ENCODE data around the gene PDCD4. TPM values are rescaled to one million over a fixed set of nuclear protein-coding genes. Genes with fewer than 3 reads are reported as not detected.

Gene PDCD4
- polyA plus RNA-seq, 1 of the 3 experiments (the other 2 are of a cell fraction): 23.3 TPM

DNA sequence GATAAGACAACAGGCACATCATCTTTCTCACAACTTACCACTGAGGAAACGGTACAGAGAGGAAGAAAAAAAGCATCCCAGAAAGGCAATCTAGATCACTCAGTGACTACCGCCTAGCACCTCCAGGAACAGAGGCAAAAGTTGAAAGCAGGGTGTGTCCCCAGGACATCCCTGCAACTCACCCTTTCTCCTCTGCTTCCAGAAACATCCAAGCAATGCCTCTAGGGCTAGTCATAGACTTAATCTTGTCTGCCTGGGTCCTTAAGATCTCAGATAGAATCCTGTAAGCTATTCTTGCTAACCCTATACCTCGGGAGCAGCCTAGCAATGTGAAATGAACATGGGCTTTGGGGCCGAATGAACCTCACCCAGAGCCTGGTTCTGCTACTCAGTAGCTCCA lies 18.8 kb upstream of the PDCD4 start:
- H3K4me2 ChIP-seq: no peak overlapping the region
- no peaks in the 10 kb centered on the region for H4K20me1 ChIP-seq (ENCODE audit: insufficient read depth)
- ChIA-PET POLR2A (no interaction called here), CTCF (interaction anchor here (0.7 kb wide), 1 partner anchor 15 kb away, joined by 3 read pairs; no protein-coding TSS in a partner anchor)
- H3K4me1 ChIP-seq (ENCODE audit: control insufficient read depth in 1 of 2, insufficient read depth in 2 of 2, low read depth in 1 of 2, low read length in 1 of 2): peaks cover 0 to 16% of the 10 kb centered on the region in 2 experiments; a peak in 2 of 4 replicates
- no peak overlapping the region for H3K4me3 ChIP-seq (ENCODE audit: low read depth in 2 of 2, low read length in 1 of 2)
- H3K27me3 ChIP-seq (ENCODE audit: insufficient read depth): no peaks in the 10 kb centered on the region
- H3K9me2 ChIP-seq: no peaks in the 10 kb centered on the region
- no peak for DNase-seq
- H3K9me3 ChIP-seq: no peaks in the 10 kb centered on the region
- no peak overlapping the region for H3K9ac ChIP-seq
- H3F3A ChIP-seq (replicated peaks; ENCODE audit: insufficient read depth): no peaks in the 10 kb centered on the region
- no peak overlapping the region for H3K27ac ChIP-seq (ENCODE audit: low read depth in 2 of 2, low read length in 1 of 2)
- WGBS (ENCODE audit: low lambda C conversion rate): 75% methylated on average over 4 of the region's 4 CpGs
- H3K36me3 ChIP-seq (replicated peaks in 1 of 2; ENCODE audit: control insufficient read depth in 1 of 2, insufficient read depth in 2 of 2, low read length in 1 of 2): no peaks in the 10 kb centered on the region
- no peak overlapping the region for H2AFZ ChIP-seq (ENCODE audit: low read depth)
- no peak for TF ChIP-seq RFX5 (IDR thresholded peaks at IDR 0.05; ENCODE audit: low read length)
- no peak for TF ChIP-seq SMC3 (IDR thresholded peaks at IDR 0.05; ENCODE audit: low read depth, low read length)
- TF ChIP-seq, protein P1, sequence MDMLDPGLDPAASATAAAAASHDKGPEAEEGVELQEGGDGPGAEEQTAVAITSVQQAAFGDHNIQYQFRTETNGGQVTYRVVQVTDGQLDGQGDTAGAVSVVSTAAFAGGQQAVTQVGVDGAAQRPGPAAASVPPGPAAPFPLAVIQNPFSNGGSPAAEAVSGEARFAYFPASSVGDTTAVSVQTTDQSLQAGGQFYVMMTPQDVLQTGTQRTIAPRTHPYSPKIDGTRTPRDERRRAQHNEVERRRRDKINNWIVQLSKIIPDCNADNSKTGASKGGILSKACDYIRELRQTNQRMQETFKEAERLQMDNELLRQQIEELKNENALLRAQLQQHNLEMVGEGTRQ (IDR thresholded peaks at IDR 0.05; ENCODE audit: borderline replicate concordance, low read depth, low read length): no peak
- no peak for TF ChIP-seq EZH2phosphoT487 (IDR thresholded peaks at IDR 0.05; ENCODE audit: borderline replicate concordance, low read depth)
- TF ChIP-seq, protein P2, sequence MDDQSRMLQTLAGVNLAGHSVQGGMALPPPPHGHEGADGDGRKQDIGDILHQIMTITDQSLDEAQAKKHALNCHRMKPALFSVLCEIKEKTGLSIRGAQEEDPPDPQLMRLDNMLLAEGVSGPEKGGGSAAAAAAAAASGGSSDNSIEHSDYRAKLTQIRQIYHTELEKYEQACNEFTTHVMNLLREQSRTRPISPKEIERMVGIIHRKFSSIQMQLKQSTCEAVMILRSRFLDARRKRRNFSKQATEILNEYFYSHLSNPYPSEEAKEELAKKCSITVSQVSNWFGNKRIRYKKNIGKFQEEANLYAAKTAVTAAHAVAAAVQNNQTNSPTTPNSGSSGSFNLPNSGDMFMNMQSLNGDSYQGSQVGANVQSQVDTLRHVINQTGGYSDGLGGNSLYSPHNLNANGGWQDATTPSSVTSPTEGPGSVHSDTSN (IDR thresholded peaks at IDR 0.05): no peak
- TF ChIP-seq, protein P3, sequence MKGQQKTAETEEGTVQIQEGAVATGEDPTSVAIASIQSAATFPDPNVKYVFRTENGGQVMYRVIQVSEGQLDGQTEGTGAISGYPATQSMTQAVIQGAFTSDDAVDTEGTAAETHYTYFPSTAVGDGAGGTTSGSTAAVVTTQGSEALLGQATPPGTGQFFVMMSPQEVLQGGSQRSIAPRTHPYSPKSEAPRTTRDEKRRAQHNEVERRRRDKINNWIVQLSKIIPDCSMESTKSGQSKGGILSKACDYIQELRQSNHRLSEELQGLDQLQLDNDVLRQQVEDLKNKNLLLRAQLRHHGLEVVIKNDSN (IDR thresholded peaks at IDR 0.05; ENCODE audit: borderline replicate concordance, low read depth): no peak
- TF ChIP-seq, protein P4, sequence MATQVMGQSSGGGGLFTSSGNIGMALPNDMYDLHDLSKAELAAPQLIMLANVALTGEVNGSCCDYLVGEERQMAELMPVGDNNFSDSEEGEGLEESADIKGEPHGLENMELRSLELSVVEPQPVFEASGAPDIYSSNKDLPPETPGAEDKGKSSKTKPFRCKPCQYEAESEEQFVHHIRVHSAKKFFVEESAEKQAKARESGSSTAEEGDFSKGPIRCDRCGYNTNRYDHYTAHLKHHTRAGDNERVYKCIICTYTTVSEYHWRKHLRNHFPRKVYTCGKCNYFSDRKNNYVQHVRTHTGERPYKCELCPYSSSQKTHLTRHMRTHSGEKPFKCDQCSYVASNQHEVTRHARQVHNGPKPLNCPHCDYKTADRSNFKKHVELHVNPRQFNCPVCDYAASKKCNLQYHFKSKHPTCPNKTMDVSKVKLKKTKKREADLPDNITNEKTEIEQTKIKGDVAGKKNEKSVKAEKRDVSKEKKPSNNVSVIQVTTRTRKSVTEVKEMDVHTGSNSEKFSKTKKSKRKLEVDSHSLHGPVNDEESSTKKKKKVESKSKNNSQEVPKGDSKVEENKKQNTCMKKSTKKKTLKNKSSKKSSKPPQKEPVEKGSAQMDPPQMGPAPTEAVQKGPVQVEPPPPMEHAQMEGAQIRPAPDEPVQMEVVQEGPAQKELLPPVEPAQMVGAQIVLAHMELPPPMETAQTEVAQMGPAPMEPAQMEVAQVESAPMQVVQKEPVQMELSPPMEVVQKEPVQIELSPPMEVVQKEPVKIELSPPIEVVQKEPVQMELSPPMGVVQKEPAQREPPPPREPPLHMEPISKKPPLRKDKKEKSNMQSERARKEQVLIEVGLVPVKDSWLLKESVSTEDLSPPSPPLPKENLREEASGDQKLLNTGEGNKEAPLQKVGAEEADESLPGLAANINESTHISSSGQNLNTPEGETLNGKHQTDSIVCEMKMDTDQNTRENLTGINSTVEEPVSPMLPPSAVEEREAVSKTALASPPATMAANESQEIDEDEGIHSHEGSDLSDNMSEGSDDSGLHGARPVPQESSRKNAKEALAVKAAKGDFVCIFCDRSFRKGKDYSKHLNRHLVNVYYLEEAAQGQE (IDR thresholded peaks at IDR 0.05; ENCODE audit: low read depth, low read length): no peak
- no peak for TF ChIP-seq MEF2A (IDR thresholded peaks at IDR 0.05; ENCODE audit: borderline replicate concordance, low read depth)
- TF ChIP-seq, protein P5, sequence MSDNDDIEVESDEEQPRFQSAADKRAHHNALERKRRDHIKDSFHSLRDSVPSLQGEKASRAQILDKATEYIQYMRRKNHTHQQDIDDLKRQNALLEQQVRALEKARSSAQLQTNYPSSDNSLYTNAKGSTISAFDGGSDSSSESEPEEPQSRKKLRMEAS (IDR thresholded peaks at IDR 0.05; ENCODE audit: low read depth): no peak
- TF ChIP-seq RCOR1 (IDR thresholded peaks at IDR 0.05; ENCODE audit: low read length): no peak
- no peak for TF ChIP-seq ELF1 (IDR thresholded peaks at IDR 0.05)
- no peaks in the 10 kb centered on the region for H3K79me2 ChIP-seq (ENCODE audit: insufficient read depth)

All from SK-N-SH (cell line).